GM12865 (cell line): ENCODE measurements around the gene FETUB.

Experiments
- DNase-seq: peaks from one replicate; pipeline ENCODE4 v3.0.0; 2010; ENCODE audit warnings: low read depth
- H3K4me3 ChIP-seq: 2 replicates; pipeline ENCODE4 v1.5.1; 2011; ENCODE audit warnings: mild to moderate bottlenecking, low read depth, low read length, control low read depth
- TF ChIP-seq, protein P1 (sequence below): IDR thresholded peaks from 2 replicates; pipeline ENCODE4 v1.5.1; 2011; ENCODE audit warnings: low read length, control low read depth, low read depth, inconsistent platforms; ENCODE audit not compliant: insufficient read depth; ENCODE audit errors: missing control alignments

Gene FETUB

DNA sequence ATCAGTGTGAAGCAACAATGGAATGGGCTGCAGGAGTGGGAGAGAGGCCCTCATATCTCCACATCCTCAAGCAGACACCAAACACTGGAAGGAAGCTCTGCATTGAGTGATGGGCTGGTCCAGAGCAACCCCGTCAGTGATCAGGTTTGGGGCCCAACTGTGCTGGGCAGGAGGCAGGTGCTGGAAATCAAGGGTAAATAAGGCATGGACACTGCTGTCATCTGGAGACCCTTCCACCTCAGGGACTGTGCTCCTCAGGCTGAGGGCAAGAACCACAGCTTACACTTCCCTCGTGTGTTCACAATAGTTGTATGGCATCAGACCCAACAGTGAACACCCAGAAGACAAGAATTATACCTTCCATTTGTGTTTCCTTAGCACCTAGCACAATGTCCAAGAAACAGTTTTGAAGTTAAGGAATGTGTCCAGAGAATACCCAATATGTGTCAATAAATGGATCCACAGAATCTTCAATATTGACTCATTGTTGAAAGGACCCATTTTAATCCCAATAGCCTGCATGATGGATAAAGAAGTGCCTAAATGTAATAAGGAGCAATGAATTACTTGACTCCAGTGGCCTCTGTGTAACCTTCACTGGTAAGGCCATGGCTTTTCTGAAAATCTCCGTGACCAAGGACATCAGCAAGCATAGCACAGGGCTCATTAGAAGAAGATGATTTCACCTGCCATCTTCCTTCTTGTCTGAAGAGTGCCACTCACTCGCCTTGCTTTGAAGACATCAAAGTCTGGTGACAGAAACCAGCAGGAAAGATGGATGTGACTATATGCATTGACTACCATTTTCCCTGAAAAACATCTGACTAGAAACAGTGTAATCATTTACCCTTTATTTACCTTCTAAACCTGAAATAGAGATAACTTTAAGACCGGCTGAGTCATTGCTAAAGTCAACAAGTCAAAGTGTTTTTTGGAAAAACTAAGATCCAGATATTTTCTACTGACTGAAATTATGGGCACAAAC lies 34.3 kb upstream of the FETUB start:
- TF ChIP-seq, protein P1, sequence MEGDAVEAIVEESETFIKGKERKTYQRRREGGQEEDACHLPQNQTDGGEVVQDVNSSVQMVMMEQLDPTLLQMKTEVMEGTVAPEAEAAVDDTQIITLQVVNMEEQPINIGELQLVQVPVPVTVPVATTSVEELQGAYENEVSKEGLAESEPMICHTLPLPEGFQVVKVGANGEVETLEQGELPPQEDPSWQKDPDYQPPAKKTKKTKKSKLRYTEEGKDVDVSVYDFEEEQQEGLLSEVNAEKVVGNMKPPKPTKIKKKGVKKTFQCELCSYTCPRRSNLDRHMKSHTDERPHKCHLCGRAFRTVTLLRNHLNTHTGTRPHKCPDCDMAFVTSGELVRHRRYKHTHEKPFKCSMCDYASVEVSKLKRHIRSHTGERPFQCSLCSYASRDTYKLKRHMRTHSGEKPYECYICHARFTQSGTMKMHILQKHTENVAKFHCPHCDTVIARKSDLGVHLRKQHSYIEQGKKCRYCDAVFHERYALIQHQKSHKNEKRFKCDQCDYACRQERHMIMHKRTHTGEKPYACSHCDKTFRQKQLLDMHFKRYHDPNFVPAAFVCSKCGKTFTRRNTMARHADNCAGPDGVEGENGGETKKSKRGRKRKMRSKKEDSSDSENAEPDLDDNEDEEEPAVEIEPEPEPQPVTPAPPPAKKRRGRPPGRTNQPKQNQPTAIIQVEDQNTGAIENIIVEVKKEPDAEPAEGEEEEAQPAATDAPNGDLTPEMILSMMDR, result no peak
- no peak overlapping the region for H3K4me3 ChIP-seq
- no peak for DNase-seq

DNA sequence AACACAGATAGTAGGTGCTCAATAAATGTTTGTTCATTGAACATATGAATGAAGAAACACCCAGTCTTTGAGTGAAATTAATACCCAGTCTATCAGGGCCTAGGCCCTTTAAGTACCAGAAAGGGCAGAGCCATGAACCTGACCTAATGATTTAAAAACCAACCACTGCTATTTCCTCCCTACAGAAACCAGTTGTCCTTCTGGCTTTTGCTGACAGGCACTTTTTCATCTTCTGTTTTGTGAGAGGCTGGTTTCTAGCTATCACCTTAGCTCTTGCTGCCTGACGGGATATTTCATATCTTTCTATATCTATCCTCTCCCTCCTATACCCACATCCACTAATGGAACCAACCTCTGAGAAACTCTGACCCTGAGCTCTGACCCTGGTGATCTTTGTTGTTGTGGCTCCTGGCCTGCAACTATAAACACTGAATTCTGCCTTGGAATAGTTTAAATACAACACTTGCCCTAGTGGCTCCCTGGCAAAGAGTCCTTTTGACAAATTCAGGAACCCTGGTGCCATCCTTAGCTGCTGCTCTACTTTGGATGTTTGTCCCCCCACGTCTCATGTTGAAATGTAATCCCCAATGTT lies 31.5 kb upstream of the FETUB start:
- no peak for DNase-seq
- H3K4me3 ChIP-seq, result no peak overlapping the region
- TF ChIP-seq, protein P1, result no peak

DNA sequence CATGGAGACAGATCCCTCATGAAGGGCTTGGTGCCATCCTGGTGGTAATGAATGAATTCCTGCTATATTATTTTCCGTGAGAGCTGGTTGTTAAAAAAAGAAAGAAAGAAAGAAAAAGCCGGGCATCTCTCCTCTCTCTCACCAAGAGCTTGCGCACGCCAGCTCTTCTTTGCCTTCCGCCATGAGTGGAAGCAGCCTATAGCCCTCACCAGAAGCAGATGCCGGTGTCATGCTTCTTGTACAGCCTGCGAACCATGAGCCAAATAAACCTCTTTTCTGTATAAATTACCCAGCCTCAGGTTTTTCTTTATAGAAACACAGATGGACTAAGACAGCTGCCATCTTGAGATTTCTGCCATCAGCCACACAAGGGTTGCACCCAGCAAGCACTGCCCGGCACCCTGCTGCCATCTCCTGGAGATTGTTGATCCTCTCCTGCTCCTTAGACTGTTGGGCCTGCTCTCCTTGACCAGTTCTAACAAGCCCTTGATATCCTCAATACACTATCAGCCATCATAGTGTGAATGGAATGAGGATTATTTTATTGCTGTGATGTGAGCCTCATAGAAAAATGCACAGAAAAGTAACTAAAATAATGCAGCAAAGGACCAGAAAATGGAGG lies 30.8 kb upstream of the FETUB start:
- DNase-seq, result peak; percentile 41
- no peak overlapping the region for H3K4me3 ChIP-seq
- TF ChIP-seq, protein P1, result peak; percentile 43

DNA sequence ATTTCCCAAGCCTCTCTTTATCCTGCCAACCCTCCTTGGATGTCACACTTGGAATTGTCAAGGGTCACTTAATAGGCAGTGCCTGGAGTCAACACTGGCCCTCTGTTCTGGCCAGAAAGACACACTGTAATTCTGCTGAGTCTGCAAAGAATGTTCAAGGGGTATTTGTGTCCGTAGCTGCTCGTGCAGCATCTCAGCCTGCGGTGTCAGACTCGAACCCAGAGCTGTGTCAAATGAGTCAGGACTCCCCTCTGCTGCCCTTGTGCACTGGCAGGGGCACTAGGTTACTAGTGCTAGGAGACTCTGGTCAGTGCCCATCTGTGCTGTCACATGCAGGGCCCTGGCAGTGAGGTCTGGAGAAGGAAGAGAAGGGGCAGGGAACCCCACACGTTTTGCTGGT lies 28.1 kb upstream of the FETUB start:
- TF ChIP-seq, protein P1, result no peak
- H3K4me3 ChIP-seq, result no peak overlapping the region
- no peak for DNase-seq

DNA sequence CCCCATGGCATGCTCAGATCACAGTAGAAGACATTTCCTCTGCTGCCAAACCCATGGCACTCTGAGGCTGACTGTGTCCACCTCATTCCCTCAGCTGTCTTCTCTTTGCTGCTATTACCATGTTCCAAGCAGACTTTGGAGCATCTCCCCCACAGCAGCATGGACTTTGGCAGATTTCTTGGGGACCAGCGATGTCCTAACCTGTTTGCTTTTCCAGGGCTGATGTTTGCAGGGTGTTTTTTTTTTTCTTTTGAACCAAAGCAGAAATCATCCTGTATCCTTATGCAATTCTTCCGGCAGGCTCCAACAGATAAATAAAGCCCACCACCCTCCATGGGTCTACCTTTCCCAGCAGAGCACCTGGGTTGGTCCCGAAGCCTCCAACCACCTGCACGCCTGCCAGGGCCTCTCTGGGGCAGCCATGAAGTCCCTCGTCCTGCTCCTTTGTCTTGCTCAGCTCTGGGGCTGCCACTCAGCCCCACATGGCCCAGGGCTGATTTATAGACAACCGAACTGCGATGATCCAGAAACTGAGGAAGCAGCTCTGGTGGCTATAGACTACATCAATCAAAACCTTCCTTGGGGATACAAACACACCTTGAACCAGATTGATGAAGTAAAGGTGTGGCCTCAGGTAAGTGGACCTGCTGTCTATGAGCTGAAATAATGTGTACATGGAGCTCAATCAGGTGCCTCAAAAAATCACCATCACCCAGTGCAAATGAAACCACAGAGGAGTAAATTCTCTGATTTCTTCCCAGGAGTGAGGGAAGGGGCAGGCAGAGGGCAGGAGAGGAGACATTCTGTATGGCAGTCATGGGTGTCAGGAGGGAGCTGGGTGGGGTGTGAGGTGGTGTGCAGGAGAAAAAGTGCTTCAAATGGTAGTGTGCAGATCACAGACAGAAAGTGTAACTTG lies 27.2 kb upstream of the FETUB start, which contains the start of gene AHSG:
Gene AHSG, plus strand, starts transcription at position 340 of the 916 bp plus-strand sequence. Its CDS starts 82 bp downstream, at position 422.
- DNase-seq, result no peak
- H3K4me3 ChIP-seq, result no peak within 1 kb of the TSS

More for the DNA sequence above, 27.2 kb upstream of the FETUB start, which contains the start of gene AHSG:
- TF ChIP-seq, protein P1, result no peak
